WTC11 (cell line): ENCODE data around the gene TRAF7. TPM values are rescaled to one million over a fixed set of nuclear protein-coding genes. Genes with fewer than 3 reads are reported as not detected.

Experiments used
- ATAC-seq: fragments of 200-7000 bp; cut with Tn5 transposase; 2 replicates; pipeline ENCODE4 v1.10.0; 2021; ENCODE audit warnings: mild to moderate bottlenecking, moderate library complexity
- CTCF ChIA-PET: fragments of 300-600 bp; sonication (Branson Sonifier 250); formaldehyde crosslinking; loops from one replicate; lab custom pipeline; 2021; ENCODE audit warnings: antibody characterized with exemption; lab: Charles Lee
- POLR2A ChIA-PET: fragments of 350-600 bp; sonication (Branson Sonifier 250); formaldehyde crosslinking; loops from one replicate; lab custom pipeline; 2021; ENCODE audit warnings: antibody characterized with exemption; lab: Charles Lee
- DNase-seq: peaks from one replicate; pipeline ENCODE4 v3.0.0; 2021; ENCODE audit warnings: low spot score
- H3K27ac Mint-ChIP-seq: 2 replicates; pipeline ENCODE4 v1.8.0; 2021; ENCODE audit warnings: mixed read lengths
- H3K27me3 Mint-ChIP-seq: 2 replicates; pipeline ENCODE4 v1.8.0; 2021; ENCODE audit warnings: low read depth, mild to moderate bottlenecking, moderate library complexity, mixed read lengths
- H3K36me3 Mint-ChIP-seq: 2 replicates; pipeline ENCODE4 v1.8.0; 2021; ENCODE audit warnings: mixed read lengths
- H3K4me1 Mint-ChIP-seq: 2 replicates; pipeline ENCODE4 v1.8.0; 2022; ENCODE audit warnings: mixed read lengths
- H3K4me3 Mint-ChIP-seq: 2 replicates; pipeline ENCODE4 v1.8.0; 2021; ENCODE audit warnings: mild to moderate bottlenecking, moderate library complexity, mixed read lengths
- H3K9me3 Mint-ChIP-seq: 2 replicates; pipeline ENCODE4 v1.8.0; 2021; ENCODE audit warnings: mixed read lengths
- EMX1 ChIP-seq: fragments of 250-450 bp; sonication (Bioruptor Pico); IDR thresholded peaks from 2 replicates; pipeline ENCODE4 v1.8.0; 2021; ENCODE audit warnings: mild to moderate bottlenecking
- GABPB1 ChIP-seq: sonication (generic); formaldehyde crosslinking; IDR thresholded peaks from 2 replicates; pipeline ENCODE4 v1.8.1; 2023; ENCODE audit warnings: mild to moderate bottlenecking, missing genetic modification reagents
- HMGXB4 ChIP-seq: sonication (generic); formaldehyde crosslinking; IDR thresholded peaks from 2 replicates; pipeline ENCODE4 v1.8.1; 2023; ENCODE audit warnings: mild to moderate bottlenecking, moderate library complexity, missing genetic modification reagents
- NFATC4 ChIP-seq: fragments of 250-450 bp; sonication (Bioruptor Pico); IDR thresholded peaks from 2 replicates; pipeline ENCODE4 v1.9.0; 2021; ENCODE audit warnings: mild to moderate bottlenecking
- NR1H2 ChIP-seq: sonication (generic); formaldehyde crosslinking; IDR thresholded peaks from 2 replicates; pipeline ENCODE4 v1.9.0; 2021; ENCODE audit warnings: mild to moderate bottlenecking, moderate library complexity, missing genetic modification reagents
- NR3C1 ChIP-seq: sonication (generic); formaldehyde crosslinking; conservative IDR thresholded peaks from 2 replicates; pipeline ENCODE4 v1.8.1; 2023; ENCODE audit warnings: low read depth, mild to moderate bottlenecking, missing genetic modification reagents
- SMAD4 ChIP-seq: sonication (generic); formaldehyde crosslinking; IDR thresholded peaks from 2 replicates; pipeline ENCODE4 v1.8.0; 2022; ENCODE audit warnings: mild to moderate bottlenecking, missing genetic modification reagents
- TCF7 ChIP-seq: sonication (generic); formaldehyde crosslinking; IDR thresholded peaks from 2 replicates; pipeline ENCODE4 v1.8.0; 2022; ENCODE audit warnings: mild to moderate bottlenecking, low read depth, missing genetic modification reagents, moderate library complexity
- TP53 ChIP-seq: sonication (generic); formaldehyde crosslinking; IDR thresholded peaks from 2 replicates; pipeline ENCODE4 v1.8.1; 2023; ENCODE audit warnings: mild to moderate bottlenecking, missing genetic modification reagents
- ZNF671 ChIP-seq: fragments of 250-450 bp; sonication (Bioruptor Pico); IDR thresholded peaks from 2 replicates; pipeline ENCODE4 v1.8.0; 2021; ENCODE audit warnings: mild to moderate bottlenecking
- total RNA-seq: library from RNA; stranded (reverse); gene quantifications from 3 replicates; pipeline ENCODE4 v1.2.3, GENCODE V29; 2021
- TF ChIP-seq, protein P1 (sequence below): fragments of 250-450 bp; sonication (Bioruptor Pico); conservative IDR thresholded peaks from 2 replicates; pipeline ENCODE4 v1.9.0; 2021; ENCODE audit warnings: mild to moderate bottlenecking
- TF ChIP-seq, protein P2 (sequence below): sonication (generic); formaldehyde crosslinking; IDR thresholded peaks from 2 replicates; pipeline ENCODE4 v1.8.1; 2023; ENCODE audit warnings: mild to moderate bottlenecking, missing genetic modification reagents, moderate library complexity
- TF ChIP-seq, protein P3 (sequence below): sonication (generic); formaldehyde crosslinking; IDR thresholded peaks from 2 replicates; pipeline ENCODE4 v1.8.0; 2023; ENCODE audit warnings: mild to moderate bottlenecking, missing genetic modification reagents

The TRAF7 gene
- total RNA-seq, 1 experiment from 2014 or later, result 148 TPM

GRCh38 chr16:2154533-2155090 is 970 bp upstream of the TRAF7 start:
- no peak for DNase-seq
- POLR2A ChIA-PET, result interaction anchor here (0.7 to 1.5 kb wide), 14 partner anchors 8 to 193 kb away, joined by 3 to 10 read pairs (median 4); partner anchors contain the start of genes ECI1, NTHL1, PGP and PKD1
- Mint-ChIP-seq H3K9me3 (no peaks in the 10 kb centered on the region), H3K4me3 (peak overlapping the region; percentile 97), H3K4me1 (peaks cover 57% of the 10 kb centered on the region), H3K36me3 (peaks cover 35% of the 10 kb centered on the region), H3K27ac (peak overlapping the region; percentile 94), H3K27me3 (no peaks in the 10 kb centered on the region; the same call in 1 of the 2 replicates)
- ATAC-seq, result no peak
- TF ChIP-seq SMAD4 (0 out of 2 replicates have a peak, but pooled peaks have one; percentile 4), NFATC4 (CRISPR knock-in tag) (peak; percentile 85), ZNF671 (CRISPR knock-in tag) (peak; percentile 80), GABPB1 (CRISPR knock-in tag) (no peak), NR1H2 (CRISPR knock-in tag) (peak; percentile 43; the same call in 1 of the 2 replicates), NR3C1 (CRISPR knock-in tag) (no peak)
- CTCF ChIA-PET, result interaction anchor here (1.1 to 1.7 kb wide), 7 partner anchors 8 to 449 kb away, joined by 3 to 16 read pairs (median 7); partner anchors contain the start of gene MAPK8IP3

GRCh38 chr16:2155977-2156848 is 631 bp downstream of the TRAF7 start:
- DNase-seq (no peak), ATAC-seq (no peak)
- peaks cover 35% of the 10 kb centered on the region for H3K36me3 Mint-ChIP-seq
- no peaks in the 10 kb centered on the region; the same call in 1 of the 2 replicates for H3K27me3 Mint-ChIP-seq
- peaks cover 41% of the 10 kb centered on the region for H3K4me1 Mint-ChIP-seq
- TF ChIP-seq TP53, result no peak
- ChIA-PET CTCF (interaction anchor here (0.6 to 1.7 kb wide), 11 partner anchors 10 to 1630 kb away, joined by 3 to 16 read pairs (median 4); partner anchors contain the start of gene MAPK8IP3), POLR2A (interaction anchor here (0.6 to 1.5 kb wide), 23 partner anchors 10 to 374 kb away, joined by 3 to 10 read pairs (median 4); partner anchors contain the start of genes AMDHD2, BRICD5, ECI1 and GFER)
- peak overlapping the region; percentile 93 for H3K27ac Mint-ChIP-seq
- H3K9me3 Mint-ChIP-seq, result no peaks in the 10 kb centered on the region
- peak overlapping the region; percentile 99 for H3K4me3 Mint-ChIP-seq

GRCh38 chr16:2156849-2157224 is 1.3 kb downstream of the TRAF7 start:
- no peak for TF ChIP-seq HMGXB4 (CRISPR knock-in tag)
- TF ChIP-seq, protein P1, sequence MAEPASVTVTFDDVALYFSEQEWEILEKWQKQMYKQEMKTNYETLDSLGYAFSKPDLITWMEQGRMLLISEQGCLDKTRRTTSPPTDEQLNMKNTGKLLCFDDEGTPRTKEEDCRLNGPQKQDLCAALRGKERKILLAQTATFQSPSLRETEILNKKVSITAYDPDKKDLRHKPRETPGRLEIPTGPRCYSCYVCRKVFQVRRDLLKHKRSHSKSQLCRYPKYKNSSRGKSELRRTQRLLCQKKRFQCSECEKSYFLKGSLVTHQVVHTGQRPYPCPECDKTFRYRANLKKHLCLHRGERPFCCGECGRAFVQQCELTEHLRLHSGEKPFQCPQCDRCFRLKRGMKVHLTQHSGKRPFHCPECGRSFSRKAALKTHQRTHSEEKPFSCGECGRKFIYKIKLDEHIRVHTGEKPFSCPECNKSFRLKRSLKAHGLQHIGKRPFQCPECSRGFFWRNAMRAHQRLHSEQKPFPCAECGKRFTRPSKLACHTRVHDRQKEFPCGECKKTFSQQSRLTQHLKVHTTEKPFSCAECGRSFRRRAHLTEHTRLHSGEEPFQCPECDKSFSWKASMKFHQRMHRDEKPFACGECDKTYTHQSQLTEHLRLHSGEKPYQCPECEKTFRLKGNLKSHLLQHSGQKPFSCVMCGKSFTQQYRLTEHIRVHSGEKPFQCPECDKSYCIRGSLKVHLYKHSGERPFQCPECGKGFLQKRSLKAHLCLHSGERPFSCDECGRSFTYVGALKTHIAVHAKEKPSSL (CRISPR knock-in tag), result no peak
- TF ChIP-seq, protein P2, sequence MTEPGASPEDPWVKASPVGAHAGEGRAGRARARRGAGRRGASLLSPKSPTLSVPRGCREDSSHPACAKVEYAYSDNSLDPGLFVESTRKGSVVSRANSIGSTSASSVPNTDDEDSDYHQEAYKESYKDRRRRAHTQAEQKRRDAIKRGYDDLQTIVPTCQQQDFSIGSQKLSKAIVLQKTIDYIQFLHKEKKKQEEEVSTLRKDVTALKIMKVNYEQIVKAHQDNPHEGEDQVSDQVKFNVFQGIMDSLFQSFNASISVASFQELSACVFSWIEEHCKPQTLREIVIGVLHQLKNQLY (CRISPR knock-in tag), result no peak
- TF ChIP-seq, protein P3, sequence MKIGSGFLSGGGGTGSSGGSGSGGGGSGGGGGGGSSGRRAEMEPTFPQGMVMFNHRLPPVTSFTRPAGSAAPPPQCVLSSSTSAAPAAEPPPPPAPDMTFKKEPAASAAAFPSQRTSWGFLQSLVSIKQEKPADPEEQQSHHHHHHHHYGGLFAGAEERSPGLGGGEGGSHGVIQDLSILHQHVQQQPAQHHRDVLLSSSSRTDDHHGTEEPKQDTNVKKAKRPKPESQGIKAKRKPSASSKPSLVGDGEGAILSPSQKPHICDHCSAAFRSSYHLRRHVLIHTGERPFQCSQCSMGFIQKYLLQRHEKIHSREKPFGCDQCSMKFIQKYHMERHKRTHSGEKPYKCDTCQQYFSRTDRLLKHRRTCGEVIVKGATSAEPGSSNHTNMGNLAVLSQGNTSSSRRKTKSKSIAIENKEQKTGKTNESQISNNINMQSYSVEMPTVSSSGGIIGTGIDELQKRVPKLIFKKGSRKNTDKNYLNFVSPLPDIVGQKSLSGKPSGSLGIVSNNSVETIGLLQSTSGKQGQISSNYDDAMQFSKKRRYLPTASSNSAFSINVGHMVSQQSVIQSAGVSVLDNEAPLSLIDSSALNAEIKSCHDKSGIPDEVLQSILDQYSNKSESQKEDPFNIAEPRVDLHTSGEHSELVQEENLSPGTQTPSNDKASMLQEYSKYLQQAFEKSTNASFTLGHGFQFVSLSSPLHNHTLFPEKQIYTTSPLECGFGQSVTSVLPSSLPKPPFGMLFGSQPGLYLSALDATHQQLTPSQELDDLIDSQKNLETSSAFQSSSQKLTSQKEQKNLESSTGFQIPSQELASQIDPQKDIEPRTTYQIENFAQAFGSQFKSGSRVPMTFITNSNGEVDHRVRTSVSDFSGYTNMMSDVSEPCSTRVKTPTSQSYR, result no peak
- no peak for TF ChIP-seq TCF7 (CRISPR knock-in tag)
- TF ChIP-seq EMX1 (CRISPR knock-in tag), result no peak
- Mint-ChIP-seq H3K4me1 (peaks cover 35% of the 10 kb centered on the region), H3K27ac (peak overlapping the region; percentile 41; the same call in 1 of the 2 replicates), H3K9me3 (no peaks in the 10 kb centered on the region), H3K36me3 (peaks cover 29% of the 10 kb centered on the region), H3K4me3 (peak overlapping the region; percentile 99), H3K27me3 (no peaks in the 10 kb centered on the region; the same call in 1 of the 2 replicates)
- ATAC-seq (no peak), DNase-seq (no peak)
- CTCF ChIA-PET, result interaction anchor here (1.3 kb wide), 1 partner anchor 38 kb away, joined by 4 read pairs; no protein-coding TSS in a partner anchor
- POLR2A ChIA-PET, result no interaction called here
